Astrocyte of the cerebellum (primary cell): Measurements from ENCODE around the gene SLC2A8.

Experiments
- DNase-seq: peaks from one replicate; pipeline ENCODE4 v3.0.0-alpha.2; 2011; ENCODE audit warnings: low read depth
- H3K4me3 ChIP-seq: 2 replicates; pipeline ENCODE4 v1.5.1; 2011; ENCODE audit warnings: mild to moderate bottlenecking, low read depth, low read length, moderate library complexity
- in situ Hi-C: cut with HindIII; loops from 2 replicates; pipeline ENCODE4 v1.10.0; 2017; ENCODE audit warnings: low sequenced_read_pairs
- TF ChIP-seq, protein P1 (sequence below): IDR thresholded peaks from 2 replicates; pipeline ENCODE4 v1.5.1; 2012; ENCODE audit warnings: low read length, low read depth, moderate library complexity, mild to moderate bottlenecking; ENCODE audit errors: missing control alignments

The SLC2A8 gene

DNA sequence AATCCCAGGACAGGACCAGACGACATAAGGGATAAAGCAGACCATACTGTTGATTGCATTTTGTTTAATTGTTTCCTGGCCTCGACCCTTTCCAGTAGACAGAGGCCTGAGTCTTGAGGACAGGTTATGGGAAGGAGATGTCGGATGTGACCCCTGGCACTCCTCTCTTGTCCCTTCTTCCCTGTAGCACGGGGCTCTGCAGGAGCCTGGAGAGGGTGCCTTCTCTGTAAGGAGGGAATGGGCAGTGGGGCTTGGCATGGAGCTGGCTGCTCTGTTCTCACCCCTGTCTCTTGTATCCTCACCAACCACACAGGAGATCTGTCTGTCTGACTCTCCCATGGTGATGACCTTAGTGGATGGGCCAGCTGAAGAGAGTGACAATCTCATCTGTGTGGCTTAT, 40.1 kb upstream of the SLC2A8 start:
- TF ChIP-seq, protein P1, sequence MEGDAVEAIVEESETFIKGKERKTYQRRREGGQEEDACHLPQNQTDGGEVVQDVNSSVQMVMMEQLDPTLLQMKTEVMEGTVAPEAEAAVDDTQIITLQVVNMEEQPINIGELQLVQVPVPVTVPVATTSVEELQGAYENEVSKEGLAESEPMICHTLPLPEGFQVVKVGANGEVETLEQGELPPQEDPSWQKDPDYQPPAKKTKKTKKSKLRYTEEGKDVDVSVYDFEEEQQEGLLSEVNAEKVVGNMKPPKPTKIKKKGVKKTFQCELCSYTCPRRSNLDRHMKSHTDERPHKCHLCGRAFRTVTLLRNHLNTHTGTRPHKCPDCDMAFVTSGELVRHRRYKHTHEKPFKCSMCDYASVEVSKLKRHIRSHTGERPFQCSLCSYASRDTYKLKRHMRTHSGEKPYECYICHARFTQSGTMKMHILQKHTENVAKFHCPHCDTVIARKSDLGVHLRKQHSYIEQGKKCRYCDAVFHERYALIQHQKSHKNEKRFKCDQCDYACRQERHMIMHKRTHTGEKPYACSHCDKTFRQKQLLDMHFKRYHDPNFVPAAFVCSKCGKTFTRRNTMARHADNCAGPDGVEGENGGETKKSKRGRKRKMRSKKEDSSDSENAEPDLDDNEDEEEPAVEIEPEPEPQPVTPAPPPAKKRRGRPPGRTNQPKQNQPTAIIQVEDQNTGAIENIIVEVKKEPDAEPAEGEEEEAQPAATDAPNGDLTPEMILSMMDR: no peak
- H3K4me3 ChIP-seq: no peak overlapping the region
- no peak for DNase-seq
- in situ Hi-C loops: no loop called here

DNA sequence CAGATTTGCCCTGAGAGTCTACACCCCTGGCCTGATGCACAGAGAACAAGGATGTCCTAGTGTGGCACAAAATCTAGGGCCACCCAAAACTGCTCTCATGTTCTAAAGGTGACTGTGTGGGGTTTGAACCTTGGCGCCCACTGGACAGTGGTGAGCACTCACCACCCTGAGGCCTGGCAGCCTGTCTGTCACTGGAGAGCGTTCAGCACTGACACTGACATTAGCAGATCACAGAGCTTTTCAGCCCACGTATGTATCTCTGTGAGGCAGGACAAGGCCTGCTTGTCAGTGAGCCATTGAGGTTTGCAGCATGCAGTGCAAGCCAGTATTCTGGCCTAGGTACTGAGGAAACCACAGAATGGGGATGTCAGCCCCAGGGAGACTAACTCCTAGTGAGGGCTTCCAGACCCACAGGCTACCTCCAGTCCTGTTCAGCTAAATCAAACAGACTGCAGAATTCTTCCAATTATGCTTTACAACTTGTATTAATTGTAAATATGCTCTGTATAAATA, 38.9 kb upstream of the SLC2A8 start:
- no peak overlapping the region for H3K4me3 ChIP-seq
- in situ Hi-C loops: no loop called here
- DNase-seq: no peak
- TF ChIP-seq, protein P1: no peak

DNA sequence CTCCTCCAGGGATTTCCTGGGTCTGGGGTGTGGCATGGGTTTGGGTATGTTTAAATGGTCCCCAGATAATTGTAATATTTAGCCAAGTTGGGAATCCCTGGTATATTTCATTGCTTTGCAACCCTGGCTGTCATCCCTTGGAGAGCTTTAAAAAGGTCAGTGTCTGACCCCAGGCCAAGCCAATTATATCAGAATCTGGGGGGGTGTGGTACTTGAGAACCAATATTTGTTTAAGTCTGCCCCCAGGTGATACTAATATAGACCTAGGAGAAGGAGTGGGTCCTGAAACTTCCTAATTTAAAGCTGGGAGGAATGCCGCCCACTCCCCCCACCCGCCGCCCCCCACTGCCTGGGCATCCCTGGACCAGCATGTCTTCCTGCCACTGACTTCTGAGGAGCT, 38.2 kb upstream of the SLC2A8 start:
- in situ Hi-C loops: no loop called here
- H3K4me3 ChIP-seq: no peak overlapping the region

DNA sequence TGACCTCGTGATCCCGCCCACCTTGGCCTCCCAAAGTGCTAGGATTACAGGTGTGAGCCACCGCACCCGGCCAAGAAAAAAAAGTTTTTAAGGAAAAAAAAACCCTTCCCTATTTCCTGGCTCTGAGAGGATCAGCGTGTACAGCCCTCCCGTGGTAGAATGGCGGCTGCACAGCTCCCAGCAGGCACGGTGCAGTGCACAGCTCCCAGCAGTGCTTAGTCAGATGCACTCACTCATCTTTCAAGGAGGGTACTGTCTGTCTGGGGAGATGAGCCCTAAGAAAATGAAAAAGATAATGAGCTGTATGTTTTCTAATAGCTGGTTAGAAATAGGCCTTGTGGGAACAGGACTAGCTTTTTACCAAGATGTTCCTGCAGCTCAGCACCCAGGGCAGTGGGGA, 36.7 kb upstream of the SLC2A8 start:
- DNase-seq: no peak
- H3K4me3 ChIP-seq: no peak overlapping the region
- in situ Hi-C loops: no loop called here
- TF ChIP-seq, protein P1: peak; percentile 47

More for the DNA sequence above, 38.2 kb upstream of the SLC2A8 start:
- TF ChIP-seq, protein P1: no peak
- no peak for DNase-seq

DNA sequence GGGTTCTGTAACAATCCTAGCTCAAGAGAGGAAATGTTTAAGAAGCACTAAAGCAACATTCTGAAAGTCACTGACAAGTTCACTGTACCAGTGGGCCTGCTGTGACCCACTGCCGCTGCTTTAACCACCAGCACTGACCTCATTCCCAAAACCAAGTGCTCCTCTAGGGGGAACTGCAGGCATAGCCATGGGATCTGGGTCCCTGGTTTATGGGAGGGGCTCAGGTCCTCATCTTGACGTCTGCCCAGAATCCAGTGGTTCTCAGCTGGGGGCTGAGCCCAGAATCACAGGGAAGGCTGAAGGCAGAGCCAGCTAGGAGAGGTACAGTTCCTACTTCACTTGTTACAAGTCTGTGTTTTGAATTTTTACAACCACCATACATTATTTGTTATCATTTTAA, 36.1 kb upstream of the SLC2A8 start:
- TF ChIP-seq, protein P1: peak; percentile 68
- in situ Hi-C loops: no loop called here
- peak; percentile 49 for DNase-seq
- no peak overlapping the region for H3K4me3 ChIP-seq

DNA sequence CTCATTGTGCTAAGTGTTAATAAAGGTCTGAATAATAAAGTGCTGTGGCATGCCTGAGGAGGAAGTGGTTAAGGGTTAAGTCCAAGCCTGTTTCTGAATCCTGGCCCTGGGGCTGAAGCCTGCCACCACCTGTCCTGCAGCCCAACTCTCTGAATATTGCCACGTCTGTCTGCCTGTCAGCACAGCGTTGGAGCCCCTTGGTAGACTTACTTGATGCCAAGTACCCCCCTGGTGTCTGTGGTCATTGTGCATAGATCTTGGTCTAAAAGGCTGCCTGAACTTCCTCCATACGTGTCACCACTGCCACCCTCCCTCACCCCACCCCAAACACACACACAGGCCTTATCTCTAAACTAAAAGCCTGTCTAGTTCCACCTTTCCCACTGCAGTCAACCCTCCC, 35.4 kb upstream of the SLC2A8 start:
- TF ChIP-seq, protein P1: no peak
- in situ Hi-C loops: no loop called here
- H3K4me3 ChIP-seq: no peak overlapping the region
- DNase-seq: no peak

DNA sequence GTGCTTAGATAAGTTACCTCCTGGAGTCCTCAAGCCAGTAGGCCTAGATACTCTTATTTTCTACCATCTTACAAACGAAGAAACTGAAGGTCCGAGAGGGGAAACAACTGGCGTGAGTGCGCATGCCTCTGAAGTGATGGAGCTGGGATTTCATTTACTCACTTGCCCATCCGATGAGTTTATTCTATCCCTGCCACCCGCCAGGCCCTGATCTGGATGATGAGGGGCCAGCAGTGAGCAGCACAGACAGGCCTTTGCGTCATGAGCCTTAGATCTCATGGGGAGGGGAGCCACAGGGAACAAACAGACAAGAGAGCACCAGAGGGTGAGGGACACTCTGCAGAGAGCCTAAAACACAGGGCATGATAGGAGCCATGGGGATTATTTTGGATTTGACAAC, 34.1 kb upstream of the SLC2A8 start:
- no peak overlapping the region for H3K4me3 ChIP-seq
- in situ Hi-C loops: no loop called here
- TF ChIP-seq, protein P1: no peak
- DNase-seq: no peak
